ENCODE results near the gene TEX28. TPM values are rescaled to one million over a fixed set of nuclear protein-coding genes. Genes with fewer than 3 reads are reported as not detected.

Gene TEX28
- total RNA-seq, 1 donor from 2014 or later, result not detected

DNA sequence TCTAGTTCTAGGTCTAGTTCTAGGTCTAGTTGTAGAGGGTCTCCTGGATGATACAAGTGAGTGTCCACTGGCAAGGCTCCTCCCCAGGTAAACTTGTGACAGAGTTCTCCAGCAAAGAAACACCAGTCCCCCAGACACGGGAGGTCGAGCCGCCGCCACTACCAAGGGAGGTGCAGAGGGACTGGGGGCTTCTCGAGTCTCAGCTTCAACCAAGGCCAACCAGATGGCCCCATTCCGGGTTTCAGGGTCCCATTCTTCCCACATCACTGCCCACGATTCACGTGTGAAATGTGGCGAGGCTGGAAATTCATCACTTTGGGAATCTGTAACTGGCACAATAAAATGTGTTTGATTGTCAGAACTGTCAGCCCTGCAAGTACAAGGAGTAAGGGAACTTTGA, 38.2 kb upstream of the TEX28 start:
- Histone ChIP-seq H3K9ac (ENCODE audit: low read length) (no peak overlapping the region), H3K36me3 (ENCODE audit: insufficient read depth, low read length) (no peaks in the 10 kb centered on the region), H3K27ac (ENCODE audit: low read depth, low read length) (no peak overlapping the region), H4K20me1 (ENCODE audit: insufficient read depth, low read length) (no peaks in the 10 kb centered on the region), H3K4me3 (ENCODE audit: insufficient read depth, low read depth, low read length) (no peak overlapping the region), H3K27me3 (ENCODE audit: insufficient read depth, low read length) (no peaks in the 10 kb centered on the region), H3K79me2 (ENCODE audit: insufficient read depth, low read length) (no peaks in the 10 kb centered on the region), H3K4me2 (ENCODE audit: low read length) (no peak overlapping the region), H3K9me3 (ENCODE audit: insufficient read depth, low read depth, low read length) (no peaks in the 10 kb centered on the region), H2AFZ (ENCODE audit: low read depth, low read length) (no peak overlapping the region), H3K4me1 (ENCODE audit: insufficient read depth, low read length) (peaks cover 2% of the 10 kb centered on the region)
- Mint-ChIP-seq H3K4me3 (ENCODE audit: unreplicated experiment) (no peak overlapping the region), H3K9me3 (ENCODE audit: unreplicated experiment) (no peaks in the 10 kb centered on the region), H3K36me3 (ENCODE audit: low read depth, unreplicated experiment) (no peaks in the 10 kb centered on the region), H3K27ac (ENCODE audit: unreplicated experiment) (no peak overlapping the region), H3K27me3 (ENCODE audit: low read depth, unreplicated experiment) (peaks cover 8% of the 10 kb centered on the region), H3K4me1 (ENCODE audit: low read depth, unreplicated experiment) (peaks cover 4% of the 10 kb centered on the region)
- TF ChIP-seq EZH2 (IDR thresholded peaks at IDR 0.05; ENCODE audit: insufficient read depth, low read length), result no peak
- TF ChIP-seq, protein P1, sequence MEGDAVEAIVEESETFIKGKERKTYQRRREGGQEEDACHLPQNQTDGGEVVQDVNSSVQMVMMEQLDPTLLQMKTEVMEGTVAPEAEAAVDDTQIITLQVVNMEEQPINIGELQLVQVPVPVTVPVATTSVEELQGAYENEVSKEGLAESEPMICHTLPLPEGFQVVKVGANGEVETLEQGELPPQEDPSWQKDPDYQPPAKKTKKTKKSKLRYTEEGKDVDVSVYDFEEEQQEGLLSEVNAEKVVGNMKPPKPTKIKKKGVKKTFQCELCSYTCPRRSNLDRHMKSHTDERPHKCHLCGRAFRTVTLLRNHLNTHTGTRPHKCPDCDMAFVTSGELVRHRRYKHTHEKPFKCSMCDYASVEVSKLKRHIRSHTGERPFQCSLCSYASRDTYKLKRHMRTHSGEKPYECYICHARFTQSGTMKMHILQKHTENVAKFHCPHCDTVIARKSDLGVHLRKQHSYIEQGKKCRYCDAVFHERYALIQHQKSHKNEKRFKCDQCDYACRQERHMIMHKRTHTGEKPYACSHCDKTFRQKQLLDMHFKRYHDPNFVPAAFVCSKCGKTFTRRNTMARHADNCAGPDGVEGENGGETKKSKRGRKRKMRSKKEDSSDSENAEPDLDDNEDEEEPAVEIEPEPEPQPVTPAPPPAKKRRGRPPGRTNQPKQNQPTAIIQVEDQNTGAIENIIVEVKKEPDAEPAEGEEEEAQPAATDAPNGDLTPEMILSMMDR (IDR thresholded peaks at IDR 0.05; ENCODE audit: insufficient read depth, low read depth, low read length), result no peak
- no peak for DNase-seq (ENCODE audit: low read depth)
- no peak for FAIRE-seq

DNA sequence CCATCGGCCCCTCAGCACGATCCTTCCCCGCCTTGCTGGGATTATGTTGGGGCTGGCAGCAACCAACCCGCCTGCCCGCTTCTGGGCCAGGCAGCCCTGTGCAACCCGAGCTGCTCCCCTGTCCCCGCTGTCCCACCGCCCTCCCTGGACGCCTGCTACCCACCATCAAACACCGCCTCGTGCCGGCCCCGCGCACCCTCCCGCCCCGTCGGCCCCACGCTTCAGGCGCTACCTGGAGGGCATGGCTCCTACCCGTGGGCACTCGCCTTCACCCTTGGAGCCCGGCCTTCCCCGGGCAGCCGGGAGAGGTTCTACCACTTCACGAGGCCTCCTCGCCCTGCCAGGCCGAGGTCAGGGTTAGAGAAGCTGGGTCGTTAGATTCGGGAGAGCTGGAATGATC, 37.6 kb upstream of the TEX28 start:
- Mint-ChIP-seq H3K4me1 (ENCODE audit: low read depth, unreplicated experiment) (peaks cover 4% of the 10 kb centered on the region), H3K4me3 (ENCODE audit: unreplicated experiment) (no peak overlapping the region), H3K27ac (ENCODE audit: unreplicated experiment) (no peak overlapping the region), H3K27me3 (ENCODE audit: low read depth, unreplicated experiment) (peaks cover 10% of the 10 kb centered on the region), H3K36me3 (ENCODE audit: low read depth, unreplicated experiment) (no peaks in the 10 kb centered on the region), H3K9me3 (ENCODE audit: unreplicated experiment) (no peaks in the 10 kb centered on the region)
- H3K9me3 ChIP-seq (ENCODE audit: insufficient read depth, low read depth, low read length), result no peaks in the 10 kb centered on the region
- H3K4me3 ChIP-seq (ENCODE audit: insufficient read depth, low read depth, low read length), result no peak overlapping the region
- no peak for FAIRE-seq
- no peak for DNase-seq (ENCODE audit: low read depth)
- TF ChIP-seq, protein P1 (IDR thresholded peaks at IDR 0.05; ENCODE audit: insufficient read depth, low read depth, low read length), result no peak
- TF ChIP-seq EZH2 (IDR thresholded peaks at IDR 0.05; ENCODE audit: insufficient read depth, low read length), result no peak
- no peak overlapping the region for H3K4me2 ChIP-seq (ENCODE audit: low read length)
- H3K79me2 ChIP-seq (ENCODE audit: insufficient read depth, low read length), result no peaks in the 10 kb centered on the region
- H3K36me3 ChIP-seq (ENCODE audit: insufficient read depth, low read length), result no peaks in the 10 kb centered on the region
- H3K4me1 ChIP-seq (ENCODE audit: insufficient read depth, low read length), result peaks cover 2% of the 10 kb centered on the region
- H4K20me1 ChIP-seq (ENCODE audit: insufficient read depth, low read length), result no peaks in the 10 kb centered on the region
- H2AFZ ChIP-seq (ENCODE audit: low read depth, low read length), result no peak overlapping the region
- no peaks in the 10 kb centered on the region for H3K27me3 ChIP-seq (ENCODE audit: insufficient read depth, low read length)
- H3K27ac ChIP-seq (ENCODE audit: low read depth, low read length), result no peak overlapping the region
- no peak overlapping the region for H3K9ac ChIP-seq (ENCODE audit: low read length)

DNA sequence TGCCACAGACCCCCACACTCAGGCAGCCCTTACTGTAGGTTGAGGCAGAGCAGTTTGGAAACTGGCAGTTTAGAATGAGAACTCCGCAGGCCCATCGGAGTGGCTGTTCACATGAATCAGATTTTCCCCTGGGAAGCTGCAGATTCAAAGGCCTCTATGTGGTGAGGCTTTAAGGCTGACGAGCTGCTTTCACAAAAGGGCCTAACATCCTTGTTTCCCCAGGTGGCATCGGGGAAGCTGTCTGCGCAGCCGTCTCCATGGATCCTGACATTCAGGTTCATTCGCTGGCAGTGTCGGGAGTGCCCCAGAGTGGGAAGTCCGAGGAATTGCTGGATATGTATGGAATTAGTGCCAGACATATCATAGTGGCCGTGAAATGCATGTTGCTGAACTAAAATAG, 34.4 kb upstream of the TEX28 start:
- no peaks in the 10 kb centered on the region for H3K9me3 Mint-ChIP-seq (ENCODE audit: unreplicated experiment)
- TF ChIP-seq EZH2 (IDR thresholded peaks at IDR 0.05; ENCODE audit: insufficient read depth, low read length), result no peak
- TF ChIP-seq, protein P1 (IDR thresholded peaks at IDR 0.05; ENCODE audit: insufficient read depth, low read depth, low read length), result no peak
- no peaks in the 10 kb centered on the region for H3K36me3 Mint-ChIP-seq (ENCODE audit: low read depth, unreplicated experiment)
- H3K27ac Mint-ChIP-seq (ENCODE audit: unreplicated experiment), result no peak overlapping the region
- Histone ChIP-seq H3K27ac (ENCODE audit: low read depth, low read length) (no peak overlapping the region), H3K79me2 (ENCODE audit: insufficient read depth, low read length) (no peaks in the 10 kb centered on the region), H3K9ac (ENCODE audit: low read length) (no peak overlapping the region), H3K9me3 (ENCODE audit: insufficient read depth, low read depth, low read length) (no peaks in the 10 kb centered on the region), H3K36me3 (ENCODE audit: insufficient read depth, low read length) (no peaks in the 10 kb centered on the region), H4K20me1 (ENCODE audit: insufficient read depth, low read length) (no peaks in the 10 kb centered on the region), H3K4me2 (ENCODE audit: low read length) (no peak overlapping the region), H3K27me3 (ENCODE audit: insufficient read depth, low read length) (peaks cover 7% of the 10 kb centered on the region), H3K4me3 (ENCODE audit: insufficient read depth, low read depth, low read length) (no peak overlapping the region), H2AFZ (ENCODE audit: low read depth, low read length) (no peak overlapping the region), H3K4me1 (ENCODE audit: insufficient read depth, low read length) (peaks cover 7% of the 10 kb centered on the region)
- FAIRE-seq (no peak), DNase-seq (ENCODE audit: low read depth) (no peak)
- H3K4me1 Mint-ChIP-seq (ENCODE audit: low read depth, unreplicated experiment), result peaks cover under 1% of the 10 kb centered on the region
- no peak overlapping the region for H3K4me3 Mint-ChIP-seq (ENCODE audit: unreplicated experiment)
- peaks cover 23% of the 10 kb centered on the region for H3K27me3 Mint-ChIP-seq (ENCODE audit: low read depth, unreplicated experiment)

Data from astrocyte (in vitro differentiated cells and primary cell).